GM13977 (cell line): ENCODE results near the gene LRRC30.

Source experiments
- DNase-seq: peaks from one replicate; pipeline ENCODE4 v3.0.0; 2012; ENCODE audit warnings: low spot score
- CTCF ChIP-seq: IDR thresholded peaks from 2 replicates; pipeline ENCODE4 v1.5.1; 2012; ENCODE audit warnings: mild to moderate bottlenecking, control low read depth; ENCODE audit not compliant: insufficient read depth; ENCODE audit errors: extremely low read depth, missing control alignments
- in situ Hi-C: fragments of 300-500 bp; cut with MboI; formaldehyde crosslinking; loops from one replicate; pipeline ENCODE4 v1.12.0; 2022; ENCODE audit warnings: low sequenced_read_pairs, low pct_unique_long_range_greater_than_20kb, mixed read lengths, inconsistent platforms; ENCODE audit not compliant: unreplicated experiment

The LRRC30 gene

GRCh38 chr18:7207366-7207915 lies 23.4 kb upstream of the LRRC30 start:
- no peak for DNase-seq
- TF ChIP-seq CTCF, result no peak
- in situ Hi-C loops, result no loop called here

- in situ Hi-C loops, result no loop called here
- peak; percentile 38 for TF ChIP-seq CTCF
- no peak for DNase-seq
Measured at GRCh38 chr18:7221424-7222155, 9.3 kb upstream of the LRRC30 start.

- no peak for DNase-seq
- TF ChIP-seq CTCF, result no peak
- in situ Hi-C loops, result no loop called here
Measured at GRCh38 chr18:7224198-7224597, 6.7 kb upstream of the LRRC30 start.

GRCh38 chr18:7232218-7232617 lies 1.3 kb downstream of the LRRC30 start:
- DNase-seq, result no peak
- in situ Hi-C loops, result no loop called here

GRCh38 chr18:7233134-7233810 lies 2.4 kb downstream of the LRRC30 start:
- TF ChIP-seq CTCF, result no peak
- in situ Hi-C loops, result no loop called here
- no peak for DNase-seq

More at GRCh38 chr18:7232218-7232617, 1.3 kb downstream of the LRRC30 start:
- no peak for TF ChIP-seq CTCF

GRCh38 chr18:7234091-7234490 lies 3.2 kb downstream of the LRRC30 start:
- no peak for DNase-seq
- in situ Hi-C loops, result no loop called here

More at GRCh38 chr18:7234091-7234490, 3.2 kb downstream of the LRRC30 start:
- no peak for TF ChIP-seq CTCF
